Measurements from ENCODE around the gene RNF187. TPM values are rescaled to one million over a fixed set of nuclear protein-coding genes. Genes with fewer than 3 reads are reported as not detected.

The RNF187 gene
- total and polyA plus RNA-seq, 10 of the 15 experiments (the other 5 are each of a cell fraction or from before 2014, with no cell fraction given): 2.6 to 116 (median 29.5) TPM

DNA sequence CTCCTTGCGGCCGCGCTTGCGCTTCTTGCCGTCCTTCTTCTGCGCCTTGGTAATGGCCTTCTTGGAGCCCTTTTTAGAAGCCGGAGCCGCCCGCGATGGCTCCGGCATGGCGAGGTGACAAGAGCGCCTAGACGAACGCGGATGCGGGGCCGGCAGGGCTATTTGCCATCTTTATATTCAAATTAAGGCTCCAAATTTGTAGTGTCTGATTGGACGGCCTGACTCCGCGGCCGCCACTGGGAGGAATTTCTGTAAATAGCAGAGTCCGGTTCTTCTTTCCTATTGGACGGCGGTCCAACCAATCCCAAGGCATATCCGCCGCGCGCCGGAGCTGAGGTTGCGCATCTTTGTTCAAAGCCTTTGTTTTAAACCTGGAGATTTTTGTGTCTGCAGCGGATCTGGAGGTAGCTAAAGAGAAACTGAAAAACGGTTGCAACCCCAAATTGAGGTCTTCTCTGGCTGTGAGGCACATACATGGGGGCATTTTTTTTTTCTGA, 22.6 kb upstream of the RNF187 start:
- no TSS peak for BruUV-seq (replicated peaks)
- RAD21 ChIA-PET (ENCODE audit: unreplicated experiment): no interaction called here
- POLR2A ChIA-PET: no interaction called here
- peaks cover 3% of the 10 kb centered on the region; the same call in 1 of the 2 replicates for H3K79me2 ChIP-seq (ENCODE audit: control insufficient read depth, insufficient read depth, low read length)
- no peaks in the 10 kb centered on the region for H3K4me1 ChIP-seq (ENCODE audit: control insufficient read depth, insufficient read depth, low read length)
- no peaks in the 10 kb centered on the region for H3K36me3 ChIP-seq (ENCODE audit: control insufficient read depth in 2 of 2, insufficient read depth in 2 of 2, low read length in 1 of 2)
- intact Hi-C loops (cut with micrococcal nuclease; ENCODE audit: unreplicated experiment) (no loop called here), in situ Hi-C loops (cut with MboI) (no loop called here)
- peak overlapping the region; percentile 43; the same call in 1 of the 2 replicates for H3K9ac ChIP-seq (ENCODE audit: control insufficient read depth, insufficient read depth, low read length)
- H2AFZ ChIP-seq (ENCODE audit: control insufficient read depth, low read depth, low read length): peak overlapping the region; percentile 34
- CTCF ChIA-PET: no interaction called here
- ATAC-seq: peak; percentile 90
- SMC1A ChIA-PET (ENCODE audit: uncharacterized antibody, unreplicated experiment): no interaction called here
- no peak for DNase-seq (ENCODE audit: low read depth, low spot score)
- FAIRE-seq: no peak
- 0 out of 2 replicates have a peak overlapping the region, but pooled peaks have one; percentile 36 for H3K27ac ChIP-seq (ENCODE audit: control insufficient read depth, insufficient read depth)
- TF ChIP-seq YY1 (IDR thresholded peaks at IDR 0.05; ENCODE audit: low read depth, low read length): peak; percentile 40; the same call in 1 of the 2 replicates
- TF ChIP-seq, protein P1, sequence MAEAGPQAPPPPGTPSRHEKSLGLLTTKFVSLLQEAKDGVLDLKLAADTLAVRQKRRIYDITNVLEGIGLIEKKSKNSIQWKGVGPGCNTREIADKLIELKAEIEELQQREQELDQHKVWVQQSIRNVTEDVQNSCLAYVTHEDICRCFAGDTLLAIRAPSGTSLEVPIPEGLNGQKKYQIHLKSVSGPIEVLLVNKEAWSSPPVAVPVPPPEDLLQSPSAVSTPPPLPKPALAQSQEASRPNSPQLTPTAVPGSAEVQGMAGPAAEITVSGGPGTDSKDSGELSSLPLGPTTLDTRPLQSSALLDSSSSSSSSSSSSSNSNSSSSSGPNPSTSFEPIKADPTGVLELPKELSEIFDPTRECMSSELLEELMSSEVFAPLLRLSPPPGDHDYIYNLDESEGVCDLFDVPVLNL (IDR thresholded peaks at IDR 0.05; ENCODE audit: low read depth, low read length): peak; percentile 84
- no peak for TF ChIP-seq TCF12 (IDR thresholded peaks at IDR 0.05; ENCODE audit: low read depth, low read length)
- TF ChIP-seq RFX5 (IDR thresholded peaks at IDR 0.05; ENCODE audit: low read depth, low read length): peak; percentile 31; the same call in 1 of the 2 replicates
- TF ChIP-seq SMAD5 (IDR thresholded peaks at IDR 0.05; ENCODE audit: low read depth): 0 out of 2 replicates have a peak, but pooled peaks have one; percentile 61
- peak; percentile 68; the same call in 1 of the 2 replicates for TF ChIP-seq HDAC2 (IDR thresholded peaks at IDR 0.05)
- TF ChIP-seq, protein P2, sequence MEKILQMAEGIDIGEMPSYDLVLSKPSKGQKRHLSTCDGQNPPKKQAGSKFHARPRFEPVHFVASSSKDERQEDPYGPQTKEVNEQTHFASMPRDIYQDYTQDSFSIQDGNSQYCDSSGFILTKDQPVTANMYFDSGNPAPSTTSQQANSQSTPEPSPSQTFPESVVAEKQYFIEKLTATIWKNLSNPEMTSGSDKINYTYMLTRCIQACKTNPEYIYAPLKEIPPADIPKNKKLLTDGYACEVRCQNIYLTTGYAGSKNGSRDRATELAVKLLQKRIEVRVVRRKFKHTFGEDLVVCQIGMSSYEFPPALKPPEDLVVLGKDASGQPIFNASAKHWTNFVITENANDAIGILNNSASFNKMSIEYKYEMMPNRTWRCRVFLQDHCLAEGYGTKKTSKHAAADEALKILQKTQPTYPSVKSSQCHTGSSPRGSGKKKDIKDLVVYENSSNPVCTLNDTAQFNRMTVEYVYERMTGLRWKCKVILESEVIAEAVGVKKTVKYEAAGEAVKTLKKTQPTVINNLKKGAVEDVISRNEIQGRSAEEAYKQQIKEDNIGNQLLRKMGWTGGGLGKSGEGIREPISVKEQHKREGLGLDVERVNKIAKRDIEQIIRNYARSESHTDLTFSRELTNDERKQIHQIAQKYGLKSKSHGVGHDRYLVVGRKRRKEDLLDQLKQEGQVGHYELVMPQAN (conservative IDR thresholded peaks at IDR 0.05): peak; percentile 84
- no peak for TF ChIP-seq SIX5 (IDR thresholded peaks at IDR 0.05; ENCODE audit: low read depth, low read length, severe bottlenecking)
- peak; percentile 51 for TF ChIP-seq SP1 (IDR thresholded peaks at IDR 0.05; ENCODE audit: low read depth, low read length)
- TF ChIP-seq NFYB (IDR thresholded peaks at IDR 0.05; ENCODE audit: insufficient read depth, low read depth, low read length): peak; percentile 85
- TF ChIP-seq POLR2A (IDR thresholded peaks at IDR 0.05; ENCODE audit: low read depth, low read length): peak; percentile 74
- TF ChIP-seq NR2C2 (IDR thresholded peaks at IDR 0.05; ENCODE audit: borderline replicate concordance, control insufficient read depth, insufficient read length, low read depth): no peak
- TF ChIP-seq SIN3A (IDR thresholded peaks at IDR 0.05; ENCODE audit: low read depth, low read length): 0 out of 2 replicates have a peak, but pooled peaks have one; percentile 79
- TF ChIP-seq POU2F2 (IDR thresholded peaks at IDR 0.05; ENCODE audit: borderline replicate concordance, low read depth, low read length): peak; percentile 26; the same call in 1 of the 3 replicates
- 1% methylated on average over 33 of the region's 33 CpGs for WGBS (ENCODE audit: insufficient coverage, insufficient replicate concordance, low lambda C conversion rate, missing lambda C conversion rate)
- peak overlapping the region; percentile 86 for H3K4me2 ChIP-seq (ENCODE audit: control insufficient read depth, insufficient read depth)
- no peaks in the 10 kb centered on the region; a peak in 2 of 4 replicates for H3K27me3 ChIP-seq (replicated peaks in 1 of 2; ENCODE audit: control insufficient read depth in 2 of 2, insufficient read depth in 2 of 2, low read length in 1 of 2)
- peak overlapping the region; percentile 68; the same call in 1 of the 2 replicates for H3K4me3 ChIP-seq
- no peaks in the 10 kb centered on the region for H3K9me3 ChIP-seq (replicated peaks; ENCODE audit: control insufficient read depth, insufficient read depth, low read length)
- no peaks in the 10 kb centered on the region for H4K20me1 ChIP-seq (ENCODE audit: control insufficient read depth, insufficient read depth)
